Measurements from ENCODE around the gene SFXN3.

Gene SFXN3

DNA sequence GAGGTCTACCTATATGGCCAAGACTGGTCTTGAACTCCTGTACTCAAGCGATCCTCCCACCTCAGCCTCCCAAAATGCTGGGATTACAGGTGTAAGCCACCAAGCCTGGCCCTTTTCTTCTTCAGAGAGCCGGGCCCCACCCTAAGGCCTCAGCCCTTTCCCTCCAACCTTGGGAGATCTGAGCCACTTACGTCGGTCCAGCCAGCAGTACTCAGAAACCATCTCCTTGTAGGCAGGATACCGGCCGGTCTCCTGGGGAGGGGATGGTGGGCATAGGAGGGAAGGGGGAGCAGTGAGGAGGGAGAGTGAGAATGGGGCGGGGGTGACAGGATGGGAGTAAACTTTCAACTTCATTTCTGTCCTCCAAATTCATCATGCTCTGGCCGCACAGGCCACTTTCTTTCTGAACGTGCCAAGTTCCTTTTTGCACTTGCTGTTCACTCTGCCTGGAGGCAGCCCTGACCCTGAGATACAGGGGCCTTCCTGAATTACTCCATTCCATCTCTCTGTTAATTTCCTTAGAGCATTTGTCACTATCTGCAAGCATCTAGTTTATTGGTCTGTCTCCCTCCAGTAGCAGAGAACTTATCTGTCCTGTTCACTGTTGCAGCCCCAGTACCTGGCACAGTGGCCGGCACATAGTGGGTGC is 10.5 kb upstream of the SFXN3 start:
- Histone ChIP-seq H3K36me3 (replicated peaks in 1 of 2; ENCODE audit: control insufficient read depth in 2 of 2, insufficient read depth in 2 of 2, low read length in 2 of 2) (no peaks in the 10 kb centered on the region), H2BK120ac (ENCODE audit: low read depth, low read length) (no peak overlapping the region), H2AK5ac (ENCODE audit: low read depth, low read length) (no peak overlapping the region), H3K23ac (ENCODE audit: low read depth, low read length, poor library complexity) (no peak overlapping the region), H3K9ac (ENCODE audit: low read depth, low read length, poor library complexity) (no peak overlapping the region), H3K4me1 (ENCODE audit: control insufficient read depth in 2 of 2, insufficient read depth in 1 of 2, low read depth in 1 of 2, low read length in 2 of 2) (peaks cover 4 to 5% of the 10 kb centered on the region in 2 donors), H3K27ac (replicated peaks; ENCODE audit: low read length) (no peak overlapping the region), H4K91ac (ENCODE audit: low read depth, low read length, poor library complexity) (no peak overlapping the region), H3K27me3 (ENCODE audit: control insufficient read depth in 3 of 3, insufficient read depth in 3 of 3, low read depth in 1 of 3, low read length in 3 of 3) (peaks cover 10 to 68% (median 37%) of the 10 kb centered on the region in 3 experiments), H3K9me3 (replicated peaks in 1 of 2; ENCODE audit: control insufficient read depth in 2 of 2, insufficient read depth in 1 of 2, low read depth in 1 of 2, low read length in 2 of 2) (no peaks in the 10 kb centered on the region), H2BK15ac (ENCODE audit: low read length) (no peak overlapping the region), H3K18ac (ENCODE audit: low read length) (no peak overlapping the region), H4K8ac (ENCODE audit: low read depth, low read length) (no peak overlapping the region), H2BK5ac (ENCODE audit: low read length) (no peak overlapping the region), H3K4ac (ENCODE audit: low read length) (no peak overlapping the region), H2BK12ac (ENCODE audit: low read length) (no peak overlapping the region), H2AFZ (ENCODE audit: low read length) (no peak overlapping the region), H3K4me2 (ENCODE audit: insufficient read depth, low read length, poor library complexity, severe bottlenecking) (no peak overlapping the region), H3K14ac (ENCODE audit: low read length) (no peak overlapping the region), H3K4me3 (ENCODE audit: low read length in 2 of 2) (no peak overlapping the region), H3K79me1 (ENCODE audit: low read depth, low read length) (peaks cover 1% of the 10 kb centered on the region)
- no peak for DNase-seq (ENCODE audit: low spot score)
- WGBS, 2 donors (ENCODE audit: extremely low coverage in 2 of 2, insufficient read length in 2 of 2, insufficient replicate concordance in 1 of 2), result no CpG with 5 or more reads among the region's 10 CpGs

DNA sequence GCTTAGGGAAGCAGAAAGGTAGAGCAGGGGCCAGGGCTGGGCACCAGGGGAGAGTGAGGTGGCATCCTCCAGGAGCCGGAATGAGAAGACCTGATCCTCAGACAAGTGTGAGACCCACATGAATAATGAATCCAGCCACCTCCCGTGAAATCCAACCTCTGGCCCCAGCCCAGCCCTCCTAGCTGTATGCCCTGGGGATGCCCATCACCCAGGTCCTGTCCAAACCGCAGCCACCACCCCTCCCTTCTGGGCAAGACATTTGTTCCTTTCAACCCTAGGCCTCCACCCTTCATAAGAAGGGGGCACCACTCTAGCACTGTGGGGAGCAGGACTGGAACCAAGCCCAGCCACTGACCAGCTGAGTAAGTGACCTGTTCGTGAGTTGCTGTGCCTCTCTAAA is 9.8 kb upstream of the SFXN3 start:
- Histone ChIP-seq H2BK12ac (ENCODE audit: low read length) (no peak overlapping the region), H3K18ac (ENCODE audit: low read length) (no peak overlapping the region), H3K4me2 (ENCODE audit: insufficient read depth, low read length, poor library complexity, severe bottlenecking) (no peak overlapping the region), H2AFZ (ENCODE audit: low read length) (no peak overlapping the region), H3K27ac (replicated peaks; ENCODE audit: low read length) (no peak overlapping the region), H3K4ac (ENCODE audit: low read length) (no peak overlapping the region), H3K79me1 (ENCODE audit: low read depth, low read length) (peaks cover 1% of the 10 kb centered on the region), H2BK5ac (ENCODE audit: low read length) (no peak overlapping the region), H3K4me1 (ENCODE audit: control insufficient read depth in 2 of 2, insufficient read depth in 1 of 2, low read depth in 1 of 2, low read length in 2 of 2) (peaks cover 4 to 5% of the 10 kb centered on the region in 2 donors), H3K4me3 (ENCODE audit: low read length in 2 of 2) (no peak overlapping the region), H4K91ac (ENCODE audit: low read depth, low read length, poor library complexity) (no peak overlapping the region), H3K23ac (ENCODE audit: low read depth, low read length, poor library complexity) (no peak overlapping the region), H3K36me3 (replicated peaks in 1 of 2; ENCODE audit: control insufficient read depth in 2 of 2, insufficient read depth in 2 of 2, low read length in 2 of 2) (no peaks in the 10 kb centered on the region), H2BK15ac (ENCODE audit: low read length) (no peak overlapping the region), H2BK120ac (ENCODE audit: low read depth, low read length) (no peak overlapping the region), H3K27me3 (ENCODE audit: control insufficient read depth in 3 of 3, insufficient read depth in 3 of 3, low read depth in 1 of 3, low read length in 3 of 3) (peaks cover 10 to 62% (median 35%) of the 10 kb centered on the region in 3 experiments), H4K8ac (ENCODE audit: low read depth, low read length) (no peak overlapping the region), H3K9ac (ENCODE audit: low read depth, low read length, poor library complexity) (no peak overlapping the region), H2AK5ac (ENCODE audit: low read depth, low read length) (no peak overlapping the region), H3K9me3 (replicated peaks in 1 of 2; ENCODE audit: control insufficient read depth in 2 of 2, insufficient read depth in 1 of 2, low read depth in 1 of 2, low read length in 2 of 2) (no peaks in the 10 kb centered on the region), H3K14ac (ENCODE audit: low read length) (no peak overlapping the region)
- no peak for DNase-seq (ENCODE audit: low spot score)
- no CpG with 5 or more reads among the region's 4 CpGs for WGBS, 2 donors (ENCODE audit: extremely low coverage in 2 of 2, insufficient read length in 2 of 2, insufficient replicate concordance in 1 of 2)

DNA sequence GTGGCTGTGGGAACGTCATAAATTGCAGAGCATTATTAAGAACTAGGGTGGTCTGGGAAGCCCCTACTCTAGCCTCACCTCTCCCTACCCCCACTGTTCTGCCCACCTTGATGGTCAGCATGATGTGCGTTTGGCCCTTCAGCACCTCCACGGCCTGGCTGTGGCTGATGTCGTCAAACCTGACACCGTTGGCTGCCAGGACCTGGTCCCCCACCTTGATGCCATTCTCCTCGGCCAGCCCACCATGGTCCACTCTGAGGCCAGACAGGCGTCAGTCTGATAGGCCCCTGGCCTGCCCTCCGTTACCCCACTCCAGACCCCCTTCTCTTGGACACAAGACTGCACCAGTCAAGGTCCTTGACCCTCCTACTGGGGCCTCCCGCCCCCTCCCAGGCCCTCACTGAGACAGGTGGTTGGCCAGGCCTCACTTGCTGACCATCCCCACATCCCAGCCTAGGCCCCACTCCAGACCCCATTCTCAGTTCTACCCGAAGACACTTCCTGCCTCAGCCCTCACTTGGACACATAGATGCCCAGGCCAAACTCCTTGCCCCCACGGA is 9.3 kb upstream of the SFXN3 start:
- no CpG with 5 or more reads among the region's 11 CpGs for WGBS, 2 donors (ENCODE audit: extremely low coverage in 2 of 2, insufficient read length in 2 of 2, insufficient replicate concordance in 1 of 2)

GRCh38 chr10:101022967-101023705 is 7.9 kb upstream of the SFXN3 start:
- Histone ChIP-seq H2AK5ac (ENCODE audit: low read depth, low read length) (peak overlapping the region; percentile 74), H3K14ac (ENCODE audit: low read length) (peak overlapping the region; percentile 90), H3K4me3 (ENCODE audit: low read length in 2 of 2) (no peak overlapping the region), H2BK120ac (ENCODE audit: low read depth, low read length) (peak overlapping the region; percentile 16), H3K4me1 (ENCODE audit: control insufficient read depth in 2 of 2, insufficient read depth in 1 of 2, low read depth in 1 of 2, low read length in 2 of 2) (peaks cover 4 to 5% of the 10 kb centered on the region in 2 donors), H3K27me3 (ENCODE audit: control insufficient read depth in 3 of 3, insufficient read depth in 3 of 3, low read depth in 1 of 3, low read length in 3 of 3) (peaks cover 6 to 54% (median 19%) of the 10 kb centered on the region in 3 experiments), H2BK15ac (ENCODE audit: low read length) (peak overlapping the region; percentile 62), H3K36me3 (replicated peaks in 1 of 2; ENCODE audit: control insufficient read depth in 2 of 2, insufficient read depth in 2 of 2, low read length in 2 of 2) (no peaks in the 10 kb centered on the region), H3K9me3 (replicated peaks in 1 of 2; ENCODE audit: control insufficient read depth in 2 of 2, insufficient read depth in 1 of 2, low read depth in 1 of 2, low read length in 2 of 2) (no peaks in the 10 kb centered on the region), H2BK5ac (ENCODE audit: low read length) (peak overlapping the region; percentile 27), H4K8ac (ENCODE audit: low read depth, low read length) (no peak overlapping the region), H3K27ac (replicated peaks; ENCODE audit: low read length) (no peak overlapping the region), H3K9ac (ENCODE audit: low read depth, low read length, poor library complexity) (no peak overlapping the region), H2AFZ (ENCODE audit: low read length) (no peak overlapping the region), H2BK12ac (ENCODE audit: low read length) (no peak overlapping the region), H4K91ac (ENCODE audit: low read depth, low read length, poor library complexity) (no peak overlapping the region), H3K23ac (ENCODE audit: low read depth, low read length, poor library complexity) (no peak overlapping the region), H3K4ac (ENCODE audit: low read length) (no peak overlapping the region), H3K4me2 (ENCODE audit: insufficient read depth, low read length, poor library complexity, severe bottlenecking) (no peak overlapping the region), H3K18ac (ENCODE audit: low read length) (no peak overlapping the region), H3K79me1 (ENCODE audit: low read depth, low read length) (peaks cover 1% of the 10 kb centered on the region)
- WGBS, 2 donors (ENCODE audit: extremely low coverage in 2 of 2, insufficient read length in 2 of 2, insufficient replicate concordance in 1 of 2), result no CpG with 5 or more reads among the region's 15 CpGs
- DNase-seq (ENCODE audit: low spot score), result no peak

More for the DNA sequence above, 9.3 kb upstream of the SFXN3 start:
- no peak for DNase-seq (ENCODE audit: low spot score)
- no peak overlapping the region for H2BK15ac ChIP-seq (ENCODE audit: low read length)
- no peak overlapping the region for H3K9ac ChIP-seq (ENCODE audit: low read depth, low read length, poor library complexity)
- H2AFZ ChIP-seq (ENCODE audit: low read length), result no peak overlapping the region
- peak overlapping the region; percentile 58 for H2AK5ac ChIP-seq (ENCODE audit: low read depth, low read length)
- H3K27me3 ChIP-seq (ENCODE audit: control insufficient read depth in 3 of 3, insufficient read depth in 3 of 3, low read depth in 1 of 3, low read length in 3 of 3), result peaks cover 10 to 56% (median 31%) of the 10 kb centered on the region in 3 experiments
- no peaks in the 10 kb centered on the region for H3K36me3 ChIP-seq (replicated peaks in 1 of 2; ENCODE audit: control insufficient read depth in 2 of 2, insufficient read depth in 2 of 2, low read length in 2 of 2)
- H3K23ac ChIP-seq (ENCODE audit: low read depth, low read length, poor library complexity), result no peak overlapping the region
- H3K79me1 ChIP-seq (ENCODE audit: low read depth, low read length), result peaks cover 1% of the 10 kb centered on the region
- no peak overlapping the region for H3K18ac ChIP-seq (ENCODE audit: low read length)
- no peak overlapping the region for H2BK12ac ChIP-seq (ENCODE audit: low read length)
- H3K4ac ChIP-seq (ENCODE audit: low read length), result no peak overlapping the region
- H2BK120ac ChIP-seq (ENCODE audit: low read depth, low read length), result no peak overlapping the region
- no peak overlapping the region for H4K8ac ChIP-seq (ENCODE audit: low read depth, low read length)
- no peaks in the 10 kb centered on the region for H3K9me3 ChIP-seq (replicated peaks in 1 of 2; ENCODE audit: control insufficient read depth in 2 of 2, insufficient read depth in 1 of 2, low read depth in 1 of 2, low read length in 2 of 2)
- no peak overlapping the region for H4K91ac ChIP-seq (ENCODE audit: low read depth, low read length, poor library complexity)
- H3K4me2 ChIP-seq (ENCODE audit: insufficient read depth, low read length, poor library complexity, severe bottlenecking), result no peak overlapping the region
- H3K4me3 ChIP-seq (ENCODE audit: low read length in 2 of 2), result peak overlapping the region in 1 of 2 donors; percentile 36
- peak overlapping the region; percentile 25 for H3K14ac ChIP-seq (ENCODE audit: low read length)
- no peak overlapping the region for H2BK5ac ChIP-seq (ENCODE audit: low read length)
- peaks cover 4 to 5% of the 10 kb centered on the region in 2 donors for H3K4me1 ChIP-seq (ENCODE audit: control insufficient read depth in 2 of 2, insufficient read depth in 1 of 2, low read depth in 1 of 2, low read length in 2 of 2)
- H3K27ac ChIP-seq (replicated peaks; ENCODE audit: low read length), result no peak overlapping the region

Data from neuronal stem cell (in vitro differentiated cells).